CD8-positive, alpha-beta memory T cell (primary cell): ENCODE measurements around the gene TRIM65. TPM values are rescaled to one million over a fixed set of nuclear protein-coding genes. Genes with fewer than 3 reads are reported as not detected.
A peak's percentile ranks its signal among the peaks of the same experiment; 100 is the strongest.

ENCODE experiments used
- CTCF ChIA-PET: fragments of 350-600 bp; sonication (Branson Sonifier 250); formaldehyde crosslinking; loops from one replicate; lab custom pipeline; 2021; ENCODE audit warnings: antibody characterized with exemption; lab: Charles Lee
- POLR2A ChIA-PET: fragments of 350-600 bp; sonication (Branson Sonifier 250); formaldehyde crosslinking; loops from one replicate; lab custom pipeline; 2021; ENCODE audit warnings: antibody characterized with exemption; lab: Charles Lee
- DNase-seq, 5 donors: peaks; one replicate each; pipeline versions ENCODE4 v3.0.0 to v3.0.0-alpha.2; 2020 to 2022; ENCODE audit warnings: mixed read lengths in 1 of 5
- H3K27ac ChIP-seq: one replicate; pipeline ENCODE4 v1.7.0; 2013; ENCODE audit warnings: low read depth, mild to moderate bottlenecking, low read length, moderate library complexity
- H3K27me3 ChIP-seq: 2 replicates; pipeline ENCODE4 v1.7.0; 2013; ENCODE audit warnings: low read length, mild to moderate bottlenecking; ENCODE audit not compliant: insufficient read depth, poor library complexity, severe bottlenecking
- H3K36me3 ChIP-seq: 2 replicates; pipeline ENCODE4 v1.7.0; 2013; ENCODE audit warnings: mild to moderate bottlenecking, low read length, moderate library complexity; ENCODE audit not compliant: insufficient read depth
- H3K4me1 ChIP-seq: 2 replicates; pipeline ENCODE4 v1.7.0; 2013; ENCODE audit warnings: mild to moderate bottlenecking, low read length, moderate library complexity; ENCODE audit not compliant: insufficient read depth
- H3K4me3 ChIP-seq: 2 replicates; pipeline ENCODE4 v1.7.0; 2013; ENCODE audit warnings: mild to moderate bottlenecking, low read length
- H3K9me3 ChIP-seq: 2 replicates; pipeline ENCODE4 v1.7.0; 2013; ENCODE audit warnings: mild to moderate bottlenecking, low read length
- H3K27ac Mint-ChIP-seq, 8 donors: one replicate each; pipeline ENCODE4 v1.8.0; 2020 to 2021; ENCODE audit warnings: mixed read lengths in 8 of 8, mild to moderate bottlenecking in 6 of 8, inconsistent platforms in 3 of 8, moderate library complexity in 3 of 8
- H3K27me3 Mint-ChIP-seq, 2 donors: one replicate each; pipeline ENCODE4 v1.8.0; 2020 to 2021; ENCODE audit warnings: mixed read lengths in 2 of 2, mild to moderate bottlenecking in 1 of 2, moderate library complexity in 1 of 2
- H3K36me3 Mint-ChIP-seq, 3 donors: one replicate each; pipeline ENCODE4 v1.8.0; 2020 to 2021; ENCODE audit warnings: mixed read lengths in 3 of 3, inconsistent platforms in 1 of 3, mild to moderate bottlenecking in 1 of 3
- H3K4me1 Mint-ChIP-seq, 3 donors: one replicate each; pipeline ENCODE4 v1.8.0; 2020 to 2021; ENCODE audit warnings: mixed read lengths in 3 of 3, inconsistent platforms in 1 of 3, mild to moderate bottlenecking in 1 of 3
- H3K4me3 Mint-ChIP-seq, 7 donors: one replicate each; pipeline ENCODE4 v1.8.0; 2020 to 2021; ENCODE audit warnings: mixed read lengths in 7 of 7, mild to moderate bottlenecking in 6 of 7, moderate library complexity in 4 of 7, inconsistent platforms in 2 of 7
- H3K9me3 Mint-ChIP-seq, 5 donors: one replicate each; pipeline ENCODE4 v1.8.0; 2020 to 2022; ENCODE audit warnings: mixed read lengths in 5 of 5, mild to moderate bottlenecking in 3 of 5, moderate library complexity in 2 of 5, inconsistent platforms in 1 of 5
- polyA plus RNA-seq: library from polyadenylated mRNA; unstranded; fragments of 300-500 nt; fragmentation: Illumina TruSeq; gene quantifications from one replicate; pipeline ENCODE4 v1.2.3, GENCODE V29; 2021
- total RNA-seq, 2 experiments: library from RNA; stranded (reverse); gene quantifications; one replicate each; pipeline ENCODE4 v1.2.3, GENCODE V29; 2021

TRIM65 gene
- total and polyA plus RNA-seq, 3 experiments from 2014 or later = 28.1 to 35.4 (median 34.9) TPM

DNA sequence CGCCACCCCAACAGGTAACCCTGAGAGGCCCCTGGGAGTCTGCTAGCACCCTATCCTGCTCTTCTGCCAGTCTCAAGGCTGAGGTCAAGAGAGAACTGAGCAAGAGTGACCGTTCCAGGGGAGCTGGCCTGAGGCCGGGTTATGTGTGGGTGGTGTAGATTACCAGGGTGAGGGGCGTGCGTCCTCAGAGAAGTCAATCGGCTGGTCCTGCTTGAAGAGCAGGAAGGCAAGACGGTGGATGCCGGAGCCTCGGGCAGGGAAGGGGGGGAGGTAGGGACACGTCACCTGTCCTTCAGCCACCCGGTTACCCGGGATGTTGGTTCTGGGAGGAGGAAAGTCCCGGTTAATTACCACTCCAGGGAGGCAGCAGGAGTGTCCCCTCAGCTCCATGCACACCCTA, 2.6 kb upstream of the TRIM65 start:
- Histone ChIP-seq H3K27ac (no peak overlapping the region), H3K4me3 (no peak overlapping the region), H3K4me1 (peaks cover 23% of the 10 kb centered on the region), H3K9me3 (no peaks in the 10 kb centered on the region), H3K36me3 (peaks cover 12% of the 10 kb centered on the region), H3K27me3 (no peaks in the 10 kb centered on the region)
- peak overlapping the region in 2 of 7 donors; percentile 51 to 67 for H3K4me3 Mint-ChIP-seq
- H3K27ac Mint-ChIP-seq = peak overlapping the region in 1 of 8 donors; percentile 27
- no peaks in the 10 kb centered on the region for H3K9me3 Mint-ChIP-seq
- no peak for DNase-seq
- H3K27me3 Mint-ChIP-seq = no peaks in the 10 kb centered on the region
- peaks cover 21 to 27% (median 23%) of the 10 kb centered on the region in 3 donors for H3K4me1 Mint-ChIP-seq
- CTCF ChIA-PET = interaction anchor here (6.2 kb wide), 1 partner anchor 26 kb away, joined by 51 read pairs; no protein-coding TSS in a partner anchor
- POLR2A ChIA-PET = interaction anchor here (0.6 kb wide), 1 partner anchor 89 kb away, joined by 3 read pairs; no protein-coding TSS in a partner anchor
- peaks cover 0 to 54% (median 2%) of the 10 kb centered on the region in 3 donors for H3K36me3 Mint-ChIP-seq

- H3K4me1 Mint-ChIP-seq = peaks cover 24 to 28% (median 24%) of the 10 kb centered on the region in 3 donors
- peak overlapping the region in 2 of 8 donors; percentile 27 to 91 for H3K27ac Mint-ChIP-seq
- H3K36me3 ChIP-seq = peaks cover 12% of the 10 kb centered on the region
These were observed 2.0 kb upstream of the TRIM65 start for GRCh38 chr17:75898791-75899190.

DNA sequence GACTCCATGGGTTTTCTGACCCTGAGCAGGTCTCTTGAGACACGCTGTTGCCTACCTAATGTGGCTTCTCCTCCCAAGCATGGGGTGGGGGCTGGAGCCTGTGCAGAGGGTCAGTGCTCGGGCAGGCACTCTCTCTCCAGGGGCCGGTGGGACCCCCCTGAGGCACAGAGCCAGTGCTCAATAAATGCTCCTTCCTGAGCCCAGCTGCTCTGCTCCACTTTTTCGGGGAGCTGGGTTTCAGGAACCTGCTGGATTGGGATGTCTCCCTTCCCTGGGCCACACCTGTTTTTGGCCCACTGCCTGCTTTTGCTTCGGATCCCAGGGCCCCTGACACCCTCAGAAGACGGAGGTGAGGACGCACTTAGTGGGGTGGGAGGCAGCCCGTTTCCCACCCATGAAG, 1.3 kb upstream of the TRIM65 start:
- Histone ChIP-seq H3K27ac (no peak overlapping the region), H3K36me3 (peaks cover 12% of the 10 kb centered on the region), H3K4me1 (peaks cover 18% of the 10 kb centered on the region), H3K9me3 (no peaks in the 10 kb centered on the region), H3K4me3 (no peak overlapping the region), H3K27me3 (no peaks in the 10 kb centered on the region)
- H3K4me3 Mint-ChIP-seq = peak overlapping the region; percentile 69 to 90 (median 77)
- peaks cover 25 to 31% (median 26%) of the 10 kb centered on the region in 3 donors for H3K4me1 Mint-ChIP-seq
- POLR2A ChIA-PET = interaction anchor here (0.5 to 4.0 kb wide), 3 partner anchors 12 to 42 kb away, joined by 3 to 42 read pairs (median 3); partner anchors contain the start of gene WBP2
- H3K27me3 Mint-ChIP-seq = no peaks in the 10 kb centered on the region
- peak overlapping the region in 6 of 8 donors; percentile 63 to 83 (median 74) for H3K27ac Mint-ChIP-seq
- no peaks in the 10 kb centered on the region for H3K9me3 Mint-ChIP-seq
- DNase-seq = no peak
- H3K36me3 Mint-ChIP-seq = peaks cover 0 to 50% (median 2%) of the 10 kb centered on the region in 3 donors
- CTCF ChIA-PET = interaction anchor here (1.0 to 6.2 kb wide), 5 partner anchors 25 to 107 kb away, joined by 3 to 51 read pairs (median 30); partner anchors contain the start of gene WBP2

More at GRCh38 chr17:75898791-75899190, 2.0 kb upstream of the TRIM65 start:
- POLR2A ChIA-PET = no interaction called here
- Mint-ChIP-seq H3K27me3 (no peaks in the 10 kb centered on the region), H3K4me3 (peak overlapping the region in 1 of 7 donors; percentile 67), H3K36me3 (peaks cover 0 to 53% (median 2%) of the 10 kb centered on the region in 3 donors), H3K9me3 (no peaks in the 10 kb centered on the region)
- Histone ChIP-seq H3K4me3 (no peak overlapping the region), H3K27ac (no peak overlapping the region), H3K4me1 (peaks cover 20% of the 10 kb centered on the region), H3K27me3 (no peaks in the 10 kb centered on the region), H3K9me3 (no peaks in the 10 kb centered on the region)
- DNase-seq = no peak
- CTCF ChIA-PET = interaction anchor here (3.7 to 6.2 kb wide), 3 partner anchors 26 to 44 kb away, joined by 30 to 51 read pairs (median 42); partner anchors contain the start of gene WBP2

DNA sequence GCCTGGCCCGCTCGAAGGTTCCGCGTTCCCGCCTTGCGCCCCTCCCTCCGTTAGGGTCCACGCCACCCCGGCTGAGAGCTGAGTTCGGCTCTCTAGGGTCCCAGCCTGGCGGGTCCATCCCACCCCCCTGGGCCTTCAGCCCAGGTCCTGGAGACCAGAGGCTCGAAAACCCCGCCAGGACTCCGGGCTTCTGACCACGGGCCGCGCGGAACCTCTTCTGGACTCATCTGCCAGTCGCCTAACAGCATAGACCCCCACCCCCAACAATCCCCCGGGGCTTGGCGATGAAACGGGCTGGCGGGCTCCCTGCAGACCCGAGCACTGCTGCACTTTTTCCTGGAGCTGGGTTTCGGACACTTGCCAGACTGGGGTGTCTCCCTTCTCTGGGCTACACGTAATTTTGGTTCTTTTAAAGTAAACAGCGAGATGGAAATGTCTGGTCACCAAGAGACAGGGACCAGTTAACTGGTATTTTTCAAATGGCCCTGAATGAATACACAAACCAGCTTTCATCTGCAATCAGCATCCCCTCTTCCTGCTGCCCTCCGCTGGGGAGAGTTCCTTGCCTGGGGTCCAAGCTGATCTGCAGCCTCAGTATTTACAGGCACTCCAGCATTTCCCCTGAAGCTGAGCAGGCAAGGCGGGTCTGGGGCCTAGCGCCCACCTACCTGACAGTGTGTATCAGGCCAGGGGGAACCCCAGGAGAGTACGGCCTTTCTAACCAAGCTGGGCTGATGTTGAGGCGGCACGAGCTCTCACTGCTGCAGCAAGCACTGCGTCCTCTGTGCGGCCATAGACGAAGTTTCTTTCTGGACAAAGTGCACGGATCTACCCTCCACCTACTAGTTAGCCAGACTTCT, 639 bp upstream of the TRIM65 start:
- ChIA-PET POLR2A (interaction anchor here (0.5 to 4.0 kb wide), 13 partner anchors 11 to 133 kb away, joined by 3 to 42 read pairs (median 5); partner anchors contain the start of genes ACOX1, GALK1, TRIM47 and UNC13D), CTCF (interaction anchor here (0.9 to 6.2 kb wide), 15 partner anchors 8 to 278 kb away, joined by 3 to 51 read pairs (median 8); partner anchors contain the start of genes MRPL38, TRIM47 and WBP2)
- peak overlapping the region; percentile 63 to 95 (median 78) for H3K27ac Mint-ChIP-seq
- H3K4me3 ChIP-seq = no peak overlapping the region
- H3K4me1 Mint-ChIP-seq = peaks cover 25 to 31% (median 26%) of the 10 kb centered on the region in 3 donors
- H3K27me3 Mint-ChIP-seq = no peaks in the 10 kb centered on the region
- H3K4me1 ChIP-seq = peaks cover 18% of the 10 kb centered on the region
- H3K36me3 Mint-ChIP-seq = peaks cover 0 to 53% (median 2%) of the 10 kb centered on the region in 3 donors
- H3K9me3 Mint-ChIP-seq = no peaks in the 10 kb centered on the region
- no peaks in the 10 kb centered on the region for H3K9me3 ChIP-seq
- DNase-seq = no peak
- H3K27ac ChIP-seq = peak overlapping the region; percentile 61
- H3K4me3 Mint-ChIP-seq = peak overlapping the region; percentile 69 to 90 (median 77)
- peaks cover 12% of the 10 kb centered on the region for H3K36me3 ChIP-seq
- no peaks in the 10 kb centered on the region for H3K27me3 ChIP-seq

GRCh38 chr17:75895370-75896155, 1.2 kb downstream of the TRIM65 start:
- POLR2A ChIA-PET = interaction anchor here (0.6 to 4.0 kb wide), 19 partner anchors 9 to 142 kb away, joined by 3 to 42 read pairs (median 5); partner anchors contain the start of genes GALK1, MRPL38, TRIM47 and UNC13D
- Histone ChIP-seq H3K27ac (peak overlapping the region; percentile 61), H3K4me3 (peak overlapping the region; percentile 66), H3K4me1 (peaks cover 18% of the 10 kb centered on the region), H3K36me3 (no peaks in the 10 kb centered on the region), H3K9me3 (no peaks in the 10 kb centered on the region), H3K27me3 (no peaks in the 10 kb centered on the region)
- no peaks in the 10 kb centered on the region for H3K27me3 Mint-ChIP-seq
- CTCF ChIA-PET = interaction anchor here (0.7 to 6.2 kb wide), 19 partner anchors 8 to 131 kb away, joined by 3 to 51 read pairs (median 4); partner anchors contain the start of genes GALK1, TRIM47 and WBP2
- peak overlapping the region; percentile 67 to 97 (median 86) for H3K27ac Mint-ChIP-seq
- H3K9me3 Mint-ChIP-seq = no peaks in the 10 kb centered on the region
- DNase-seq = no peak
- peaks cover 0 to 48% (median 2%) of the 10 kb centered on the region in 3 donors for H3K36me3 Mint-ChIP-seq
- H3K4me1 Mint-ChIP-seq = peaks cover 25 to 31% (median 26%) of the 10 kb centered on the region in 3 donors
- H3K4me3 Mint-ChIP-seq = peak overlapping the region; percentile 82 to 92 (median 85)

GRCh38 chr17:75894049-75894733, 2.6 kb downstream of the TRIM65 start:
- no peaks in the 10 kb centered on the region for H3K9me3 ChIP-seq
- H3K36me3 ChIP-seq = no peaks in the 10 kb centered on the region
- ChIA-PET CTCF (interaction anchor here (1.0 to 5.3 kb wide), 4 partner anchors 16 to 120 kb away, joined by 3 to 42 read pairs (median 19); partner anchors contain the start of gene TRIM47), POLR2A (interaction anchor here (1.0 to 4.0 kb wide), 3 partner anchors 10 to 38 kb away, joined by 3 to 42 read pairs (median 28); partner anchors contain the start of genes MRPL38, TRIM47 and WBP2)
- Mint-ChIP-seq H3K4me3 (peak overlapping the region in 6 of 7 donors; percentile 29 to 66 (median 59)), H3K36me3 (peaks cover 0 to 48% (median 2%) of the 10 kb centered on the region in 3 donors), H3K27me3 (no peaks in the 10 kb centered on the region), H3K4me1 (peaks cover 25 to 31% (median 26%) of the 10 kb centered on the region in 3 donors), H3K9me3 (no peaks in the 10 kb centered on the region), H3K27ac (peak overlapping the region in 7 of 8 donors; percentile 18 to 84 (median 72))
- H3K27ac ChIP-seq = no peak overlapping the region
- no peaks in the 10 kb centered on the region for H3K27me3 ChIP-seq
- H3K4me1 ChIP-seq = peaks cover 18% of the 10 kb centered on the region
- no peak for DNase-seq
- H3K4me3 ChIP-seq = no peak overlapping the region
